Keratinocyte (primary cell): Measurements from ENCODE around the gene RAB11FIP3. TPM values are rescaled to one million over a fixed set of nuclear protein-coding genes. Genes with fewer than 3 reads are reported as not detected.

Experiments used
- DNase-seq: peaks from one replicate; pipeline ENCODE4 v3.0.0-alpha.2; 2011; ENCODE audit warnings: low read depth, missing footprints, low spot score
- FAIRE-seq: peaks from 2 replicates; lab custom pipeline; 2011; peaks lifted over from hg19 to GRCh38; lab: Jason Lieb, UNC
- H2AFZ ChIP-seq: 2 replicates; pipeline ENCODE4 v1.6.0; 2012; ENCODE audit warnings: low read length, control low read depth, inconsistent platforms; ENCODE audit not compliant: control insufficient read depth
- H3K27ac ChIP-seq: 2 replicates; pipeline ENCODE4 v1.5.1; 2011; ENCODE audit warnings: low read length; ENCODE audit not compliant: control insufficient read depth, insufficient read depth
- H3K27me3 ChIP-seq: 3 replicates; pipeline ENCODE4 v1.6.0; 2011; ENCODE audit warnings: low read length; ENCODE audit not compliant: control insufficient read depth, insufficient read depth; ENCODE audit errors: extremely low read depth
- H3K36me3 ChIP-seq, 2 experiments: 2 replicates in 1 of 2; 3 replicates in 1 of 2; pipeline ENCODE4 v1.5.1; 2011; ENCODE audit warnings: low read length in 2 of 2, mild to moderate bottlenecking in 1 of 2; ENCODE audit not compliant: control insufficient read depth in 2 of 2, insufficient read depth in 2 of 2; ENCODE audit errors: extremely low read depth in 1 of 2
- H3K4me1 ChIP-seq: 3 replicates; pipeline ENCODE4 v1.5.1; 2011; ENCODE audit warnings: low read length; ENCODE audit not compliant: control insufficient read depth, insufficient read depth; ENCODE audit errors: extremely low read depth
- H3K4me2 ChIP-seq: 3 replicates; pipeline ENCODE4 v1.6.0; 2011; ENCODE audit warnings: low read depth, low read length; ENCODE audit not compliant: control insufficient read depth, insufficient read depth; ENCODE audit errors: extremely low read depth
- H3K4me3 ChIP-seq, 3 experiments: fragments of 200-600 bp in 1 of 3; sonication (generic) in 1 of 3; 2 replicates in 2 of 3; 3 replicates in 1 of 3; pipeline ENCODE4 v1.5.1; 2011 to 2016; ENCODE audit warnings: low read length in 3 of 3, mild to moderate bottlenecking in 3 of 3, control low read depth in 2 of 3, inconsistent platforms in 1 of 3, low read depth in 1 of 3, mixed read lengths in 1 of 3, mixed run types in 1 of 3, moderate library complexity in 1 of 3; ENCODE audit not compliant: control insufficient read depth in 2 of 3, insufficient read depth in 2 of 3; ENCODE audit errors: extremely low read depth in 1 of 3
- H3K79me2 ChIP-seq: 2 replicates; pipeline ENCODE4 v1.6.0; 2012; ENCODE audit warnings: low read length; ENCODE audit not compliant: control insufficient read depth, insufficient read depth
- H3K9ac ChIP-seq: 3 replicates; pipeline ENCODE4 v1.6.0; 2011; ENCODE audit warnings: low read length; ENCODE audit not compliant: control insufficient read depth, insufficient read depth; ENCODE audit errors: extremely low read depth
- H3K9me1 ChIP-seq: 3 replicates; pipeline ENCODE4 v1.6.0; 2011; ENCODE audit warnings: low read length; ENCODE audit not compliant: control insufficient read depth, insufficient read depth; ENCODE audit errors: extremely low read depth
- H3K9me3 ChIP-seq: 2 replicates; pipeline ENCODE4 v1.5.1; 2012; ENCODE audit warnings: low read depth, low read length; ENCODE audit not compliant: control insufficient read depth
- H4K20me1 ChIP-seq: 3 replicates; pipeline ENCODE4 v1.6.0; 2011; ENCODE audit warnings: low read length; ENCODE audit not compliant: control insufficient read depth, insufficient read depth; ENCODE audit errors: extremely low read depth
- EZH2 ChIP-seq: IDR thresholded peaks from one replicate; pipeline ENCODE4 v1.6.1; 2012; ENCODE audit warnings: inconsistent platforms, mild to moderate bottlenecking, low read length, moderate library complexity
- dilution Hi-C: fragments of 300-500 bp; cut with MboI; formaldehyde crosslinking; loops from one replicate; pipeline ENCODE4 v1.7.0; 2020; ENCODE audit warnings: low sequenced_read_pairs; ENCODE audit not compliant: extremely low pct_ligation_motif_present
- polyA plus RNA-seq, 5 experiments: library from polyadenylated mRNA; depleted of rRNA in 3 of 5; stranded (reverse) in 3 of 5; stranded (forward) in 1 of 5; unstranded in 1 of 5; fragments of >200 nt; gene quantifications; 1 replicate in 1 of 5; 2 replicates in 3 of 5; 3 replicates in 1 of 5; pipeline versions ENCODE4 v1.2.1 to v1.2.3, GENCODE V29; 2011 to 2012; ENCODE audit warnings: missing spikeins in 2 of 5, low read depth in 1 of 5, low replicate concordance in 1 of 5
- TF ChIP-seq, protein P1 (sequence below), 3 experiments: IDR thresholded peaks in 1 of 3; conservative IDR thresholded peaks in 1 of 3; optimal IDR thresholded peaks in 1 of 3; 2 replicates in 2 of 3; 3 replicates in 1 of 3; pipeline versions ENCODE3 to v1.5.1; 2011; ENCODE audit warnings: low read length in 3 of 3, mild to moderate bottlenecking in 3 of 3, moderate library complexity in 2 of 3, control low read depth in 1 of 3, inconsistent platforms in 1 of 3; ENCODE audit not compliant: insufficient read depth in 2 of 3; ENCODE audit errors: extremely low read depth in 1 of 3

The RAB11FIP3 gene
- polyA plus RNA-seq, 1 donor (not counting 4 experiments of a cell fraction or from before 2014, with no cell fraction given): 6.4 TPM

DNA sequence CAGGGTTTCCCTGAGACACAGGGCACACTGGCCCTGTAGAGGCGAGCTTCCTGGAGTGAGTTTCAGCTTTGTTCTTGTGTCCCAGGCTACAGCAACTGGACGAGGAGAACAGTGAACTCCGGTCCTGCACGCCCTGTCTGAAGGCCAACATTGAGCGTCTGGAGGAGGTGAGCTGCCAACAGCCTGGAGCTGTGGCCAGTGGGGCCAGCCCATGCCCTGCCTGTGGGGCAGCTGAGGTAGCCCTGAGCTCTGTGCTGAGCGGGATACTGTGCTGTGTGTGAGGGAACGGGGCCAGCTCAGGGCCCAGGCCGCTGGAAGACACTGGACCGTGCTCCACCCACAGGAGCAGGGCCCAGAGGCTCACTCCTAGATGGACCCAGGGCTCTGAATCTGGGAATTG is 93.4 kb downstream of the RAB11FIP3 start:
- no peak for FAIRE-seq
- Histone ChIP-seq H3K79me2 (no peaks in the 10 kb centered on the region), H3K9me1 (no peaks in the 10 kb centered on the region), H3K4me2 (no peak overlapping the region), H3K9ac (no peak overlapping the region), H4K20me1 (peaks cover 5% of the 10 kb centered on the region), H3K9me3 (no peaks in the 10 kb centered on the region), H2AFZ (no peak overlapping the region), H3K4me1 (peaks cover 9% of the 10 kb centered on the region), H3K4me3 (no peak overlapping the region), H3K36me3 (peaks cover 7 to 18% of the 10 kb centered on the region in 2 experiments), H3K27me3 (no peaks in the 10 kb centered on the region), H3K27ac (no peak overlapping the region)
- TF ChIP-seq EZH2: no peak
- TF ChIP-seq, protein P1, sequence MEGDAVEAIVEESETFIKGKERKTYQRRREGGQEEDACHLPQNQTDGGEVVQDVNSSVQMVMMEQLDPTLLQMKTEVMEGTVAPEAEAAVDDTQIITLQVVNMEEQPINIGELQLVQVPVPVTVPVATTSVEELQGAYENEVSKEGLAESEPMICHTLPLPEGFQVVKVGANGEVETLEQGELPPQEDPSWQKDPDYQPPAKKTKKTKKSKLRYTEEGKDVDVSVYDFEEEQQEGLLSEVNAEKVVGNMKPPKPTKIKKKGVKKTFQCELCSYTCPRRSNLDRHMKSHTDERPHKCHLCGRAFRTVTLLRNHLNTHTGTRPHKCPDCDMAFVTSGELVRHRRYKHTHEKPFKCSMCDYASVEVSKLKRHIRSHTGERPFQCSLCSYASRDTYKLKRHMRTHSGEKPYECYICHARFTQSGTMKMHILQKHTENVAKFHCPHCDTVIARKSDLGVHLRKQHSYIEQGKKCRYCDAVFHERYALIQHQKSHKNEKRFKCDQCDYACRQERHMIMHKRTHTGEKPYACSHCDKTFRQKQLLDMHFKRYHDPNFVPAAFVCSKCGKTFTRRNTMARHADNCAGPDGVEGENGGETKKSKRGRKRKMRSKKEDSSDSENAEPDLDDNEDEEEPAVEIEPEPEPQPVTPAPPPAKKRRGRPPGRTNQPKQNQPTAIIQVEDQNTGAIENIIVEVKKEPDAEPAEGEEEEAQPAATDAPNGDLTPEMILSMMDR (optimal IDR thresholded peaks at IDR 0.05 in 1 of 3, IDR thresholded peaks at IDR 0.05 in 1 of 3, conservative IDR thresholded peaks at IDR 0.05 in 1 of 3; ENCODE audit: extremely low read depth in 1 of 3, insufficient read depth in 2 of 3, low read length in 3 of 3): no peak
- dilution Hi-C loops: no loop called here
- no peak for DNase-seq

DNA sequence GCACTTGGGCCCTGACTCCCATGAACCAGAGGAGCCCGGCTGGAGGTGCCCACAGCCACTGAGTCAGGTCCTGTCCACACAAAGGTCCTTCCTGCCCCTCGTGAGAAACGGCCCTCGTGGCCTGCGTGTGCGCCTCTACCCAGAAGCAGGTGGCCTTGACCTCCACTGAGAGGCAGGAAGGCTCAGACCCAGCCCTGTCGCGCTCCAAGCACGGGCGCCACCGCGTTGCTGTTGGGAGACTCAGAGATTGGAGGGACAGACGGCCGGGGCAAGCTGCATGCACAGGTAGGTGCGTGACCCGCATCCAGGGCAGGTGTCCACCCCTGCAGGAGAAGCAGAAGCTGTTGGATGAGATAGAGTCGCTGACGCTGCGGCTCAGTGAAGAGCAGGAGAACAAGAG is 94.0 kb downstream of the RAB11FIP3 start:
- DNase-seq (no peak), FAIRE-seq (no peak)
- Histone ChIP-seq H3K4me2 (no peak overlapping the region), H3K9me1 (no peaks in the 10 kb centered on the region), H3K4me1 (peaks cover 9% of the 10 kb centered on the region), H3K79me2 (peaks cover 5% of the 10 kb centered on the region), H3K9me3 (no peaks in the 10 kb centered on the region), H3K27me3 (no peaks in the 10 kb centered on the region), H3K9ac (no peak overlapping the region), H3K4me3 (no peak overlapping the region), H2AFZ (no peak overlapping the region), H3K36me3 (peaks cover 7 to 18% of the 10 kb centered on the region in 2 experiments), H4K20me1 (peaks cover 5% of the 10 kb centered on the region), H3K27ac (no peak overlapping the region)
- dilution Hi-C loops: no loop called here
- TF ChIP-seq, protein P1 (optimal IDR thresholded peaks at IDR 0.05 in 1 of 3, IDR thresholded peaks at IDR 0.05 in 1 of 3, conservative IDR thresholded peaks at IDR 0.05 in 1 of 3; ENCODE audit: extremely low read depth in 1 of 3, insufficient read depth in 2 of 3, low read length in 3 of 3): no peak
- no peak for TF ChIP-seq EZH2
